Neuronal stem cell (in vitro differentiated cells): ENCODE results near the gene RAB11B.

Source experiments
- DNase-seq: peaks from one replicate; pipeline ENCODE4 v3.0.0-alpha.2; 2013; ENCODE audit warnings: low spot score
- H2AFZ ChIP-seq: one replicate; pipeline ENCODE4 v1.6.1; 2013; ENCODE audit warnings: mild to moderate bottlenecking, low read length, inconsistent platforms
- H2AK5ac ChIP-seq: 2 replicates; pipeline ENCODE4 v1.6.1; 2013; ENCODE audit warnings: low read depth, mild to moderate bottlenecking, inconsistent platforms, low read length, moderate library complexity, mixed read lengths
- H2BK120ac ChIP-seq: 2 replicates; pipeline ENCODE4 v1.6.1; 2013; ENCODE audit warnings: low read depth, mild to moderate bottlenecking, inconsistent platforms, low read length, moderate library complexity, mixed read lengths
- H2BK12ac ChIP-seq: one replicate; pipeline ENCODE4 v1.6.1; 2013; ENCODE audit warnings: low read length, inconsistent platforms
- H2BK15ac ChIP-seq: 2 replicates; pipeline ENCODE4 v1.6.1; 2013; ENCODE audit warnings: mild to moderate bottlenecking, low read length, inconsistent platforms, mixed read lengths
- H2BK5ac ChIP-seq: one replicate; pipeline ENCODE4 v1.6.1; 2013; ENCODE audit warnings: inconsistent platforms, mild to moderate bottlenecking, low read length, moderate library complexity
- H3K14ac ChIP-seq: one replicate; pipeline ENCODE4 v1.6.1; 2013; ENCODE audit warnings: low read length, inconsistent platforms
- H3K18ac ChIP-seq: 2 replicates; pipeline ENCODE4 v1.6.1; 2013; ENCODE audit warnings: low read length, inconsistent platforms
- H3K23ac ChIP-seq: 2 replicates; pipeline ENCODE4 v1.6.1; 2013; ENCODE audit warnings: low read depth, mild to moderate bottlenecking, mixed read lengths, low read length, inconsistent platforms; ENCODE audit not compliant: poor library complexity
- H3K27ac ChIP-seq: replicated peaks from 3 replicates; pipeline ENCODE4 v1.5.1; 2013; ENCODE audit warnings: low read length, inconsistent platforms
- H3K27me3 ChIP-seq, 3 experiments: 2 replicates each; pipeline ENCODE4 v1.6.1; 2013; ENCODE audit warnings: low read length in 3 of 3, mild to moderate bottlenecking in 2 of 3, inconsistent platforms in 1 of 3, low read depth in 1 of 3, mixed read lengths in 1 of 3, moderate library complexity in 1 of 3; ENCODE audit not compliant: control insufficient read depth in 3 of 3, insufficient read depth in 3 of 3
- H3K36me3 ChIP-seq, 2 donors: replicated peaks in 1 of 2; 2 replicates each; pipeline ENCODE4 v1.6.1; 2013; ENCODE audit warnings: low read length in 2 of 2; ENCODE audit not compliant: control insufficient read depth in 2 of 2, insufficient read depth in 2 of 2
- H3K4ac ChIP-seq: 2 replicates; pipeline ENCODE4 v1.6.1; 2013; ENCODE audit warnings: inconsistent platforms, mild to moderate bottlenecking, low read length, moderate library complexity
- H3K4me1 ChIP-seq, 2 donors: 1 replicate in 1 of 2; 2 replicates in 1 of 2; pipeline ENCODE4 v1.6.1; 2013; ENCODE audit warnings: low read length in 2 of 2, low read depth in 1 of 2; ENCODE audit not compliant: control insufficient read depth in 2 of 2, insufficient read depth in 1 of 2
- H3K4me2 ChIP-seq: one replicate; pipeline ENCODE4 v1.6.1; 2013; ENCODE audit warnings: mild to moderate bottlenecking, low read length, inconsistent platforms; ENCODE audit not compliant: insufficient read depth, poor library complexity, severe bottlenecking
- H3K4me3 ChIP-seq, 2 donors: 2 replicates each; pipeline ENCODE4 v1.5.1; 2013; ENCODE audit warnings: low read length in 2 of 2, mild to moderate bottlenecking in 2 of 2, inconsistent platforms in 1 of 2, moderate library complexity in 1 of 2
- H3K79me1 ChIP-seq: one replicate; pipeline ENCODE4 v1.6.1; 2013; ENCODE audit warnings: low read depth, mild to moderate bottlenecking, inconsistent platforms, low read length, moderate library complexity
- H3K9ac ChIP-seq: one replicate; pipeline ENCODE4 v1.6.1; 2013; ENCODE audit warnings: mild to moderate bottlenecking, low read depth, low read length, inconsistent platforms; ENCODE audit not compliant: poor library complexity
- H3K9me3 ChIP-seq, 2 donors: replicated peaks in 1 of 2; 2 replicates each; pipeline versions ENCODE3 to v1.6.1; 2013; ENCODE audit warnings: low read length in 2 of 2, mild to moderate bottlenecking in 2 of 2, inconsistent platforms in 1 of 2, low read depth in 1 of 2, mixed read lengths in 1 of 2, moderate library complexity in 1 of 2; ENCODE audit not compliant: control insufficient read depth in 2 of 2, insufficient read depth in 1 of 2
- H4K8ac ChIP-seq: one replicate; pipeline ENCODE4 v1.6.1; 2013; ENCODE audit warnings: low read depth, mild to moderate bottlenecking, inconsistent platforms, low read length, moderate library complexity
- H4K91ac ChIP-seq: one replicate; pipeline ENCODE4 v1.6.1; 2013; ENCODE audit warnings: low read length, low read depth, mild to moderate bottlenecking, inconsistent platforms; ENCODE audit not compliant: poor library complexity
- WGBS, 2 donors: extraction: QIAGEN DNeasy Blood & Tissue Kit; methylation state at CpG; one replicate each; pipeline ENCODE4 v1.1.7; 2013; ENCODE audit warnings: missing lambda C conversion rate in 2 of 2, mixed read lengths in 1 of 2; ENCODE audit not compliant: insufficient read length in 2 of 2, insufficient replicate concordance in 1 of 2; ENCODE audit errors: extremely low coverage in 2 of 2; 5-methylcytosine and 5-hydroxymethylcytosine counted together

The RAB11B gene

DNA sequence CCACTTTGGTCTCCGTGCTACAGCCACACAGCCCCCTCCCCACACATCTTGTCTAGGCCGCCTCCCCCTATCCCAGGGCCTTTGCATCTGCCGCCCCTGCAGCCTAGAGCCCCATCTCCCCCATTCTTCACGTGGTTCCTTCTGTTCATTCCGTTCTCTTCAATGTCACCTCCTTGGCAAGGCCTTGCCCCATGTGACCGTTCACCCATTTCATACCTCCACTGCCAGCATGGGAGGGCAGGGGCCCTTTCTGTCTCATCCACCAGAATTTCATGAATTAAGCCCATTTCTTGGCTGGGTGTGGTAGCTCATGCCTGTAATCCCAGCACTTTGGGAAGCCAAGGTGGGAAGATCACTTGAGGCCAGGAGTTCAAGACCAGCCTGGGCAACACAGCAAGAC is 38.9 kb downstream of the RAB11B start:
- peaks cover 0 to 2% of the 10 kb centered on the region in 2 donors for H3K4me1 ChIP-seq
- no peak overlapping the region for H4K8ac ChIP-seq
- H2AK5ac ChIP-seq: no peak overlapping the region
- no peak overlapping the region for H3K27ac ChIP-seq
- H2BK15ac ChIP-seq: peak overlapping the region; percentile 33
- H2BK5ac ChIP-seq: no peak overlapping the region
- H3K4me2 ChIP-seq: no peak overlapping the region
- H2BK12ac ChIP-seq: no peak overlapping the region
- no peak overlapping the region for H3K4ac ChIP-seq
- no peaks in the 10 kb centered on the region for H3K9me3 ChIP-seq
- no peak overlapping the region for H3K23ac ChIP-seq
- H2AFZ ChIP-seq: no peak overlapping the region
- no peaks in the 10 kb centered on the region for H3K79me1 ChIP-seq
- H4K91ac ChIP-seq: peak overlapping the region; percentile 95
- H3K14ac ChIP-seq: no peak overlapping the region
- H3K18ac ChIP-seq: no peak overlapping the region
- peaks cover 3 to 5% of the 10 kb centered on the region in 2 donors for H3K36me3 ChIP-seq
- WGBS, 2 donors: no CpG with 5 or more reads among the region's 6 CpGs
- DNase-seq: no peak
- no peaks in the 10 kb centered on the region for H3K27me3 ChIP-seq
- no peak overlapping the region for H2BK120ac ChIP-seq
- no peak overlapping the region for H3K9ac ChIP-seq
- H3K4me3 ChIP-seq: peak overlapping the region in 1 of 2 donors; percentile 5

DNA sequence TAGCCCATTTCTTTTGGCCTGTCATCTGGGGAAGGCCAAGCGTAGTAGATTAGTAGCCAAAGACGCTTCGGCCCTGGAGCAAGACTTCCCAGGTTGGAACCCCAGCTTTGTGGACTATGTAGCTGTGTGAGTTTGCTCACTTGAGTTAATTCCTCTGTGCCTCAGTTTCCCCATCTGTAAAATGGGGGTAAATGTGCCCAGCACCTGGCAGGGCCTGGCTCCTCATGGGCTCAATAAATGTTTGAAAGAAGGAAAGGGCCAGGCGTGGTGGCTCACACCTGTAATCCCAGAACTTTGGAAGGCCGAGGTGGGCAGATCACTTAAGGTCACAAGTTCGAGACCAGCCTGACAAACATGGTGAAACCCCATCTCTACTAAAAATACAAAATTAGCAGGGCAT is 39.7 kb downstream of the RAB11B start:
- Histone ChIP-seq H3K23ac (no peak overlapping the region), H2BK120ac (no peak overlapping the region), H2BK15ac (no peak overlapping the region), H2BK5ac (no peak overlapping the region), H3K36me3 (peaks cover 3 to 5% of the 10 kb centered on the region in 2 donors), H2AFZ (no peak overlapping the region), H3K4ac (no peak overlapping the region), H3K9ac (no peak overlapping the region), H3K27me3 (no peaks in the 10 kb centered on the region), H3K4me3 (no peak overlapping the region), H3K4me2 (no peak overlapping the region), H4K91ac (no peak overlapping the region), H4K8ac (no peak overlapping the region), H3K4me1 (no peaks in the 10 kb centered on the region), H2BK12ac (no peak overlapping the region), H3K79me1 (no peaks in the 10 kb centered on the region), H2AK5ac (no peak overlapping the region), H3K27ac (no peak overlapping the region), H3K9me3 (no peaks in the 10 kb centered on the region), H3K18ac (no peak overlapping the region), H3K14ac (no peak overlapping the region)
- DNase-seq: no peak
- WGBS, 2 donors: no CpG with 5 or more reads among the region's 6 CpGs

DNA sequence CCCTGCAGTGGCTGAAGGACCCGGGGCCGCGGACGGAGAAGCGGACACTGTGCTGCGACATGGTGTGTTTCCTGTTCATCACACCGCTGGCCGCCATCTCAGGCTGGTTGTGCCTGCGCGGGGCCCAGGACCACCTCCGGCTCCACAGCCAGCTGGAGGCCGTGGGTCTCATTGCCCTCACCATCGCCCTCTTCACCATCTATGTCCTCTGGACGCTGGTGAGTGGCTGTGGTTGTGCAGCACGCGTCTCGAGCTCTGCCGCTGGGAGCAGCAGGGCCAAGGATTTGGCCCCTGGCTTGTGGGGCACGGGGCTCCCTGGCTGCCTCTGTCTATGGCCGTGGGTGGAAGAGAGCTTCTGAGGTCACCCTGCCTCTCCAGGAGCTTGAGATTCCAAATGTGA is 40.5 kb downstream of the RAB11B start:
- peak overlapping the region; percentile 92 for H4K8ac ChIP-seq
- no peak overlapping the region for H3K4me2 ChIP-seq
- no peaks in the 10 kb centered on the region for H3K79me1 ChIP-seq
- H2BK15ac ChIP-seq: no peak overlapping the region
- peak overlapping the region; percentile 60 for H3K9ac ChIP-seq
- no peaks in the 10 kb centered on the region for H3K9me3 ChIP-seq
- H3K36me3 ChIP-seq: peaks cover 3 to 5% of the 10 kb centered on the region in 2 donors
- no peaks in the 10 kb centered on the region for H3K27me3 ChIP-seq
- no peak overlapping the region for H2BK5ac ChIP-seq
- peak overlapping the region; percentile 73 for H2BK12ac ChIP-seq
- no peak overlapping the region for H3K27ac ChIP-seq
- no peaks in the 10 kb centered on the region for H3K4me1 ChIP-seq
- no peak overlapping the region for H3K4me3 ChIP-seq
- peak overlapping the region; percentile 94 for H3K14ac ChIP-seq
- no peak overlapping the region for H4K91ac ChIP-seq
- no peak overlapping the region for H2BK120ac ChIP-seq
- peak overlapping the region; percentile 73 for H3K23ac ChIP-seq
- no peak overlapping the region for H2AFZ ChIP-seq
- peak overlapping the region; percentile 81 for H2AK5ac ChIP-seq
- no CpG with 5 or more reads among the region's 20 CpGs for WGBS, 2 donors
- peak overlapping the region; percentile 71 for H3K18ac ChIP-seq
- no peak overlapping the region for H3K4ac ChIP-seq
- no peak for DNase-seq

DNA sequence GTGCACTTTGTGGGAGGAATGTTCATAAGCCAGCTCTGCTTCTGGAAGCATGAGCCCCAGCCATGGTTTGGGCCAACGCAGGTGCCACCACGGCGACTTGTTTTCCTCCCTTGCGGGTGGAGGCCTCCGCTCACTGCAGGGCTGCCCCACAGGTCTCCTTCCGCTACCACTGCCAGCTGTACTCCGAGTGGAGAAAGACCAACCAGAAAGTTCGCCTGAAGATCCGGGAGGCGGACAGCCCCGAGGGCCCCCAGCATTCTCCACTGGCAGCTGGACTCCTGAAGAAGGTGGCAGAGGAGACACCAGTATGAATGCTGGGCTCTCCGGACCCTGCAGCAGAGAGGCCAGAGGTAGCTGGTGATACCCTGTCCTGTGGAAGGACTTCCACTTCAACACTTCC is 48.1 kb downstream of the RAB11B start:
- Histone ChIP-seq H3K4ac (no peak overlapping the region), H2BK5ac (no peak overlapping the region), H4K8ac (no peak overlapping the region), H4K91ac (no peak overlapping the region), H3K27me3 (no peaks in the 10 kb centered on the region), H3K79me1 (no peaks in the 10 kb centered on the region), H2AFZ (no peak overlapping the region), H3K18ac (no peak overlapping the region), H2AK5ac (peak overlapping the region; percentile 56), H3K4me3 (no peak overlapping the region), H2BK12ac (no peak overlapping the region), H3K9me3 (no peaks in the 10 kb centered on the region), H3K9ac (no peak overlapping the region), H3K36me3 (peaks cover 0 to 3% of the 10 kb centered on the region in 2 donors), H3K4me1 (peaks cover 2 to 3% of the 10 kb centered on the region in 2 donors), H3K23ac (no peak overlapping the region), H2BK120ac (no peak overlapping the region), H2BK15ac (no peak overlapping the region), H3K14ac (no peak overlapping the region), H3K27ac (no peak overlapping the region), H3K4me2 (no peak overlapping the region)
- DNase-seq: no peak
- WGBS, 2 donors: no CpG with 5 or more reads among the region's 12 CpGs
